Effector memory CD4-positive, alpha-beta T cell (primary cell): ENCODE measurements around the gene NLE1.
"Not testable (repeated sequence)": the region's sequence is repeated elsewhere in the genome, so short reads cannot be mapped to it uniquely, and the experiment has no call there.

Source experiments
- DNase-seq, 3 donors: peaks; one replicate each; pipeline ENCODE4 v3.0.0-alpha.2; 2020
- H3K27ac ChIP-seq: 2 replicates; pipeline ENCODE4 v1.7.0; 2013; ENCODE audit warnings: mild to moderate bottlenecking, low read length, moderate library complexity; ENCODE audit not compliant: insufficient read depth, poor library complexity, severe bottlenecking
- H3K27me3 ChIP-seq: replicated peaks from 2 replicates; pipeline ENCODE4 v1.7.0; 2013; ENCODE audit warnings: mild to moderate bottlenecking, low read length; ENCODE audit not compliant: insufficient read depth, control insufficient read depth, poor library complexity, severe bottlenecking
- H3K36me3 ChIP-seq: 2 replicates; pipeline ENCODE4 v1.7.0; 2013; ENCODE audit warnings: mild to moderate bottlenecking, low read length, moderate library complexity; ENCODE audit not compliant: control insufficient read depth, insufficient read depth
- H3K4me1 ChIP-seq: 2 replicates; pipeline ENCODE4 v1.7.0; 2013; ENCODE audit warnings: low read length, mild to moderate bottlenecking; ENCODE audit not compliant: control insufficient read depth, insufficient read depth, poor library complexity, severe bottlenecking
- H3K4me3 ChIP-seq: 2 replicates; pipeline ENCODE4 v1.7.0; 2013; ENCODE audit warnings: low read length, low read depth, mild to moderate bottlenecking; ENCODE audit not compliant: insufficient read depth, poor library complexity, severe bottlenecking
- H3K9me3 ChIP-seq: 2 replicates; pipeline ENCODE4 v1.7.0; 2013; ENCODE audit warnings: mild to moderate bottlenecking, low read length, moderate library complexity; ENCODE audit not compliant: control insufficient read depth
- total RNA-seq, 3 donors: gene quantifications; one replicate each; lab custom pipeline; 2026; lab: John Stamatoyannopoulos, UW

The NLE1 gene
- total RNA-seq = 7.6 to 12.0 (median 10.9) reads per million in 3 donors

DNA sequence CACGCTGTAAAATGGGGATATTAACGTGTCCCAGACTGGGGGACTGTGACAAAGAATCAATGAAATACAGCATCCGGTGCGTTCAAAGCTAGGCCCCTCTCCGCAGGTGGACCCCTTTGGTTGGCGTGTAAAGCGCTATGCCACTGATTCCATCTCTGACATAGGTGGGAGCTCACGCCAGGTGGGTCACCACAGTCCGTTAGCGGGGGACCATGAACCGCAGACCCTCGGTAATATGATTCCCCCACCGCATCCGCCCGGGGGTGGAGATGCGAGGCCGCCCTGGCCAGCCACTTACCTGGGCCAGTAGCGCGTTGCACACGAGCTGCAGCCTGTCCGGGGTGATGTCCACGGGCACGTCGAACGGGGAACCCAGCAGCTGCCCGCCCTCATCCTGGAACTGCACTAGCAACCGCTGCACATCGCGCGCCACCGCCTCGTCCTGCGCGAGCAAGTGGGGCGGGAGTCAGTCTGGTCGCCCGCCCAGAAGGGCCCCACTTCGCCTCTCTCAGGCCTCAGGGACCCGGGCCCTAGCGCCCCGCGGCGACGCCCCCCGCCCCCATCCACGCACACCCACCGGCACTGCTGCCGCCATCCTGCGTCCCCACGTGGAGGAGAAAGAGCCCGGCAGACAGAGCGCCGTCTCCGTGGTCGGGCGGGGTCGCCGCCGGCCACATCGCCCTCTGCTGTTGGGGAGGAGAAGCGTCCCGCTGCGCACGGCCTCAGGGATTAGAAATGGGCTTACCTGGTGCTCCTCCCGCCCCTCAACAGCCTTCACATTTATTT, at the start of gene NLE1:
Gene NLE1 (minus strand): TSS at position 623 of the 786 bp plus-strand sequence. CDS start 28 bp downstream, at position 595.
- Histone ChIP-seq H3K27ac (peak within 1 kb of the TSS; percentile 69), H3K9me3 (no peaks in the 10 kb centered on the region), H3K4me3 (peak within 1 kb of the TSS; percentile 89), H3K27me3 (no peaks in the 10 kb centered on the region), H3K36me3 (peaks cover 31% of the 10 kb centered on the region), H3K4me1 (peaks cover 9% of the 10 kb centered on the region)
- peak; percentile 67 to 76 (median 74) for DNase-seq

DNA sequence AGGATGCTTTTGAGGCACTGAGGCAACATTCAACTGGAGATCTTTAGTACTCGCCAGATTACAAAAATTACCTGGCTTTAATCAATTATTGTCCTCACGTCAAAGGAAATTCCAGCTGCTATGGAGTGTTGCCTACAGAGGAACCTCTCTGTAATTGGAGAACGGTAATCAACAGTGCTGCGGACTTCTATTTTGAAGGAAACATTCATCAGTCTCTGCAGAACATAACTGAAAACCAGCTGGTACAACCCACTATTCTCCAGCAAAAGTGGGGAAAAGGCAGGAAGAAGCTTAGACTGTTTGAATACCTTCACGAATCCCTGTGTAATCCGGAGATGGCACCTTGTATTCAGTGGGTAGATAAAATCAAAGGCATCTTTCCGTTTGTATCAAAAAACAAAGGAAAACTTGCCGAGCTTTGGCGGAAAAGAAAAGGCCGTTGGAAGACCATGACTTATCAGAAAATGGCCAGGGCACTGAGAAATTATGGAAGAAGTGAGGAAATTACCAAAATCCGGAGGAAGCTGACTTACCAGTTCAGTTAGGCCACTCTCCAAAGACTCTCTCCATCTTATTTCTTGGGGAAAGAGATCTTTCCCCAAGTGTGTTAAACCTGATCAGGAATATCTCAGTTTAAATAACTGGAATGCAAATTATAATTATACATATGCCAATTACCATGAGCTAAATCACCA, 49.0 kb upstream of the NLE1 start:
- Histone ChIP-seq H3K4me3 (no peak overlapping the region), H3K27ac (no peak overlapping the region), H3K27me3 (no peaks in the 10 kb centered on the region), H3K36me3 (no peaks in the 10 kb centered on the region), H3K9me3 (no peaks in the 10 kb centered on the region), H3K4me1 (peaks cover 4% of the 10 kb centered on the region)
- DNase-seq = no peak

DNA sequence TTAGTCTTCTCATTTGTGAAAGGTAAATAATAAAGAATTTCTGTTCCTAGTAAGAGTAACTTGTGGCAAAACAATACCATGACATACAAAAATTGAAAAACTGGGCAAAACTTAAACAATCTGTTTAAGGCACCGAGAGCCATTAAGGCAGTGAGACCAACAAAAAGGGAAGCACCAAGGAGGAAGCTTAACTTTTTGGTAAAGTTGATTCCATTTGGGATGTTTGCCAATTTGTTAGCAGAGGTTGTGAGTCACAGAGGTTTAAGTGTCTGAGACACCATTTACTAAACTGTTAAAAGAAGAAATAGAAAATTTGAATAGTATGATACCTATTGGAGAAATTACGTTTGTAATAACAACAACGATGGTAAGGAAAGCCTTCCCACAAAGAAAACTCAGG, 47.2 kb upstream of the NLE1 start:
- DNase-seq = no peak
- no peak overlapping the region for H3K27ac ChIP-seq
- H3K4me3 ChIP-seq = no peak overlapping the region
- H3K9me3 ChIP-seq = no peaks in the 10 kb centered on the region
- peaks cover 4% of the 10 kb centered on the region for H3K4me1 ChIP-seq
- H3K36me3 ChIP-seq = no peaks in the 10 kb centered on the region
- H3K27me3 ChIP-seq = no peaks in the 10 kb centered on the region

DNA sequence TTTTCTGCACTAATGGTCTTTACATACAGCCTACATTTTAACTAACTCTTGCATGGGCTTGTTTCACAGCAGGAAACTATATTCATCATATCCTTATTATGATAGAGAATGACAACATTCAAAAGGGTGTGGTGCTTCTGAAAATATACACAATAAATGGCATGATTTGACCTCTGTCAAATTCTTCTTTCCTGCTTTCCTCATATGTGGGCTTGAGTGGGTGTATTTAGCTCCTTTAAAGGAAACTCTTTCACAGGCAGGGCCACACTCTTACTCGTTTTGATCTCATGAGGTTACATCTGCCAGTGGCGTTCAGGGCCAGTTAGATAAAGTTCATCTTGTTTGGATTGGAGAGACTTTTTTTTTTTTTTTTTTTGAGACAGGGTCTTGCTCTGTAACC, 46.0 kb upstream of the NLE1 start:
- Histone ChIP-seq H3K4me3 (no peak overlapping the region), H3K27ac (no peak overlapping the region), H3K27me3 (no peaks in the 10 kb centered on the region), H3K9me3 (no peaks in the 10 kb centered on the region), H3K4me1 (peaks cover 4% of the 10 kb centered on the region), H3K36me3 (no peaks in the 10 kb centered on the region)
- DNase-seq = no peak

DNA sequence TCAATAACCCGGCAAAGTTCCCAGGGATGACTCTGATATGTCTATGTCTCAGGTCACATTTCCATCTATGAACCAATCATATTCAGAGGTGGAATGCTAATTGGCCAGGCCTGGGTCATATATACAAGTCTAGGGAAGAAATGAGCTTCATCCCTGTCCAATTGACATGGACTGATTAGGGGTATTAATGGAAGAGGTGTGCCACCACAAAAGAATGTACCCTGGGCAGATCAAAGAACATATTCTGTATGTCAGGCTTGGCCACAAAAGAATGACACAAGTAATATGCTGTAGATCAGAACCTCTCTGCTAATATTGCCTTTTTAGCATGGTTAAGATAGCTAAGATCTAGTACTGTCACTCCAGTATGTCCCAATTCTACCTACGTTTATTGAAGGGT, 45.4 kb upstream of the NLE1 start:
- DNase-seq = no peak
- no peaks in the 10 kb centered on the region for H3K27me3 ChIP-seq
- H3K9me3 ChIP-seq = no peaks in the 10 kb centered on the region
- no peaks in the 10 kb centered on the region for H3K36me3 ChIP-seq
- H3K4me3 ChIP-seq = no peak overlapping the region
- no peak overlapping the region for H3K27ac ChIP-seq
- H3K4me1 ChIP-seq = peaks cover 4% of the 10 kb centered on the region

DNA sequence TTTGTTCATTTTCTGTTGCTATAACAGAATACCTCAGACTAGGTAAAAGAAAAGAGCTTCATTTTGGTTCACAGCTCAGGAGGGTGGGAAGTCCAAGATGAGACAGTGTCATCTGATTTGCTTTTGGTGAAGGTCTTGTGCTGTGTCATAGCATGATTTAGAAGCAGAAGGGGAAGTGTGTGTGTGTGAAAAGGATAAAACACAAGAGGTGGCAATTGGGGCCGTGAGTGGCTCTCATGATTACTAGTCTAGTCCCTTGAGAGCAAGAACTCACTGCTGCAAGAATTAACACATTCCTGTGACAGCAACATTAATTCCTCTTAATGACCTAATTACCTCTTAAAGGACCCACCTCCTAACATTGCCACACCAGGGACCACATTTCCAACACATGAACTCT, 43.7 kb upstream of the NLE1 start:
- Histone ChIP-seq H3K36me3 (no peaks in the 10 kb centered on the region), H3K9me3 (no peaks in the 10 kb centered on the region), H3K27ac (no peak overlapping the region), H3K4me1 (peaks cover 4% of the 10 kb centered on the region), H3K4me3 (no peak overlapping the region), H3K27me3 (no peaks in the 10 kb centered on the region)
- no peak for DNase-seq

DNA sequence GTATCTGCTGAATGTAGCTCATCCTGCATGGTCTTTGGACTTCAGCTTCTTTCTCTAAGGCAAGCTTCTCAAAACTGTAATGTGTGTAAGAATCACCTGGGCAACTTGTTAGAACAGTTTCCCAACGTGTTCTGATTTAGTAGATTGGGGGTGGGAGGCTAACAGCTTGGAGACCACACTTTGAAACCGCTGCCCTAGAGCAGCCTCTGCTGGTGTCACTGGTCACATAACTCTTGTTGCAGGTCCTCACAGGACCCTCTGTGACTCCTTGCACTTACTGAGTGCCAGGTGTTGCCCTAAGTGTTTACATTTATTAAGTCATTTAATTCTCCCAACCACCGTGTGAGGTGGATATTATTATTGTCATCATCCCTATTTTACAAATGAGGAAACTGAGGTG, 42.2 kb upstream of the NLE1 start:
- DNase-seq = no peak
- Histone ChIP-seq H3K4me1 (peaks cover 4% of the 10 kb centered on the region), H3K27ac (no peak overlapping the region), H3K36me3 (no peaks in the 10 kb centered on the region), H3K4me3 (no peak overlapping the region), H3K9me3 (no peaks in the 10 kb centered on the region), H3K27me3 (no peaks in the 10 kb centered on the region)

DNA sequence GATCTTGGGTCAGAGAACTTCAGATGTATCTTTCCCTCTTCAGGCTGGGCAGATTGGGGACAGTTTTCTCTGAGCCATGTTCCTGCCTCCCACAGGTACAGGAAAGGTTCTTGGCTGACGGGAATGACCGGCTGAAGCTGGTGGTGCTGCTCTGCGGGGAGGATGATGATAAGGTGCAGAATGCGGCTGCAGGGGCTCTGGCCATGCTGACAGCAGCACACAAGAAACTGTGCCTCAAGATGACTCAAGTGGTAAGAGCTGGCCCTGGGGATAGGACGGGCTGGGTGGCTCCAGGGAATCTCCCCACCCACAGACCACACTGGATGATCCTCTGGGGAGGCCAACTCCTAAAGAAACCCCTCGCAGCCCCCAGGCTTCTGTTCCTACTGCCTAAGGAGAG, 41.2 kb upstream of the NLE1 start:
- no peaks in the 10 kb centered on the region for H3K9me3 ChIP-seq
- no peak overlapping the region for H3K27ac ChIP-seq
- H3K4me1 ChIP-seq = peaks cover 4% of the 10 kb centered on the region
- no peaks in the 10 kb centered on the region for H3K27me3 ChIP-seq
- no peak overlapping the region for H3K4me3 ChIP-seq
- no peak for DNase-seq
- H3K36me3 ChIP-seq = no peaks in the 10 kb centered on the region

DNA sequence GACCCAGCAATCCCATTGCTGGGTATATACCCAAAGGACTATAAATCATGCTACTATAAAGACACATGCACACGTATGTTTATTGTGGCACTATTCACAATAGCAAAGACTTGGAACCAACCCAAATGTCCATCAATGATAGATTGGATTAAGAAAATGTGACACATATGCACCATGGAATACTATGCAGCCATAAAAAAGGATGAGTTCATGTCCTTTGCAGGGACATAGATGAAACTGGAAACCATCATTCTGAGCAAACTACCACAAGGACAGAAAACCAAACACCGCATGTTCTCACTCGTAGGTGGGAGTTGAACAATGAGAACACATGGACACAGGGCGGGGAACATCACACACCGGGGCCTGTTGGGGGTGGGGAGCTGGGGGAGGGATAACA, 37.3 kb upstream of the NLE1 start:
- peaks cover 19% of the 10 kb centered on the region for H3K4me1 ChIP-seq
- H3K27me3 ChIP-seq, H3K9me3 ChIP-seq, DNase-seq, H3K36me3 ChIP-seq, H3K27ac ChIP-seq, H3K4me3 ChIP-seq: not testable (repeated sequence)

DNA sequence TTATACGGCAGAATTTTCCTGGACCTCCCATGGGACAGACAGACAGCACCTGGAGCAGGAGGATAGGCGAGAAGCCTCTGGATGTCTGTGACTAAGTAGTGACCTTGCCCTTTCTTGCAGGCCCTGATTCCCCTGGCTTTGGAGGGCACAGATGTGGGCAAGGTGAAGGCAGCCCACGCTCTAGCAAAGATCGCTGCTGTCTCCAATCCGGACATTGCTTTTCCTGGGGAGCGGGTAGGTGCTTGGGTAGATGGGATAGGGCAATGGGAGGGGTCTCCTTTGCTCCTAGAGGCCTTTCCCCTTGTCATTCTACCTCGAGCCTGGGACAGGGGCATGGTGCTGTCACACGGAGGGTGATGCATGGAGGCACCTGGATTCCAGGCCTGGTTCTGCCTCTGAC, 34.8 kb upstream of the NLE1 start:
- Histone ChIP-seq H3K27me3 (no peaks in the 10 kb centered on the region), H3K36me3 (no peaks in the 10 kb centered on the region), H3K4me3 (no peak overlapping the region), H3K9me3 (no peaks in the 10 kb centered on the region), H3K27ac (no peak overlapping the region), H3K4me1 (peaks cover 23% of the 10 kb centered on the region)
- no peak for DNase-seq
